GM21526 (cell line): ENCODE results near the gene KCNMA1.
A peak's percentile ranks its signal among the peaks of the same experiment; 100 is the strongest.

Experiments
- ATAC-seq: cut with Tn5 transposase; IDR thresholded peaks from one replicate; pipeline ENCODE4 v1.9.1; 2021; ENCODE audit warnings: moderate library complexity; ENCODE audit not compliant: unreplicated experiment, low FRiP score

The KCNMA1 gene

DNA sequence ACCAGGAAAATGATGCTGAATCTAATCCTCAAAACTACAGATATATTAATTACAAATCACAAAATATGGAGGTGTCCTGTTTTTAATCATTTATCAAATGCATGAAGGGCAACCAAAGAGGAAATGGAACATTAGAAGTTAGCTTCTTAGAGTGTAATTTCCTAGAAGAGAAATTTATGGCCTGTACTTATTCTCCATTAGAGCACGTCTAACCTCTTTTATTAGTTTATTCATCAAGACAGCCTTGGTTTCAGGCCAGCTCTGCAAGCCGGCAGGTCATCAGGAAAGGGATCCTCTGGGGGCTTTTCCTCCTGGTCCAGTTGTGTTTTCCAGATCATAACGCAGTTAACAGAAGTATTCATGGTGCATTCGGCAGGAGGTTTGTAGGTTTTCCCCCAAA lies 517.6 kb downstream of the KCNMA1 start:
- ATAC-seq: no peak

DNA sequence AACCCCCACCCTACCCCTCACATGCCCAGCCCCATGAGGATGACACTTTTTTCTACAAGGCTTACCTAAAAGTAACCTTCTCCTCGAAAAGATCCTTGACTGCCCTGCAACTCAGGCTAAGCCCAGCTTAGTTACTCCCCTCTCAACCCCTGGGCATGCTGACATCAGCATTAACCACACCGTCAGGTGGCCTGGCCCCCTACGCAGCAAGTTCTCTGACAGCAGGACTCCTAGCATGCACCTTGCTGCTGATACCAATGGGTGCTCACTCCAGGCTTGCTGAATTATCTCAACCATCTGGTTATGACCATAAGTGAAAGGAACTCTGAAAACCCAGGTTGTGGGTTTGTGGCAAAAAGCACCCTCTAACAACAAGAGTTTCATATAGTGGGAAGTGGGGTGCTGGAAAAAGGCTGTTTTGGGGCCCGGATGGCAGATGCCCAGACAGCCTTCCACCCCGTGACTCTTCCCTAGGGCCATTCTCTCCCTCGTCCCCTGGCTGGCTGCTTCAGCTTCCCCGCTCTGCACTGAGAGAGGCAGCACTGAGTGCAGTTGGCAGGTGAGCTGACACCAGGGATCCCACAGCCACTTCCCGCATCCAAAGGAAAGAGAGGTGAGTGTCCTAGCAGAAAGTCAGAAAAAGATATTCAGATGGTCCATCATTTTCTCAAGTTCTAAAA lies 518.9 kb downstream of the KCNMA1 start:
- no peak for ATAC-seq

DNA sequence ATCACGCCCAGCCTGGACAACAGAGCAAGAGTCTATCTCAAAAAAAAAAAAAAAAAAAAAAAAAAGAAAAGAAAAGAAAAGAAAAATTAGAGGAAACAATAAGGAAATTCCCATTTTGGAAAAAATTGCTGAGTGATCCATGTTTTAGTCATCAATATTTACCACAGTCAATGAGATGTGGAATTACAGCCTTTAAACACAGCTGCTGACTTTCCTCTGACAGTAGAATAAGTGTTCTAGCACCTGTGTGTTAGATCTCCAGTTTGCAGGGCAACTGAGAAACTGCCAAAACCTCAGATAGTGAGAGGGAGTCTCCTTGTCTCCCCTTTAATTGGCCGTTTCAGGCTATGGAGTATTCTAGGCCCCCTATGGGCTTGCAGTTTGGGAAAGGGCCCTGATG lies 520.1 kb downstream of the KCNMA1 start:
- no peak for ATAC-seq

DNA sequence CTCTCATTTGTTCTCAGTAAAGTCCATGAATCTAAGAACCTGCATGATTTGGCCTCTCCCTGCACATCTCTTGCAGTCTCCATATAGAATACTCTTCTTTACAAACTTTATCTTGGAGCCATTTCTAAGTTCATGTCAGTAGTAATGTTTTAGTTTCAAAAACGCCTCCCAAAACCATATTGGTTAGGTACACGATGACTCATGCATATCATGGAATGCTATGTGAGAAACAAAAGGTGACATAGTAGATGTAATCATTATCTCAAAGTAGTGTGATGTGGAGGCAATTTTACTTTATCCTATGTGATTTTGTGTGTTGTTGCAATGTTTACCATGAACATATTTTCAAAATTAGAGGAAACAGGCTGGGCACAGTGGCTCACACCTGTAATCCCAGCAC lies 520.7 kb downstream of the KCNMA1 start:
- no peak for ATAC-seq

DNA sequence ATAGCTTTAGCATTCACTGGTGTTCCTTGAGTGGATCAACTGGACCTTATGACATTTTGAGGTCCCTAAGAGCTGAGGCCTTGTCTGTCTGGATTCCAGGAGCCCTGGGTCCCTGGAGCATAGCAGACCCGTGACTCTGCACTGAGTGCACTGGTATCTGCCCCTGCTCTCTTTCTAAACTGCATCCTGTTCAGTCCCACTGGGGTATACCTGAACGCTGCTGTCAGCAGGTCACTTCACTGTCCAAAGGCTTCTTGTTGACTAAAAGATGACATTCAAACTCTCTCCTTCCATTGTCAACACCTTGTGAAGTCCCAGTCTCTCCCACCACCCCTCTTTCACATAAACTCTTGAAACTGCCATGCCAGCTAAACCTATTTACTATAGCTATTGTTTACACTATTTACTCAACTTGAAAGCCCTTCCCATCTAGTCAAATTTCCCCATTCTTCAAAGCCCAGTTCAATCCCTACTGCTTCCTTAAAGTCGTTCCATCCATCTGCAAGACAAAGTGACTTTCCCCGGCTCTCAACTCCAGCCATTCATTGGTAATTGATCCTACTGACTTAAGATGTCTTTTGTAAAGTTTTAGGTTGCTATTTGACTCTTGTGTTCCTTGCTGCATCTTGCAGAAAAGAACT lies 523.3 kb downstream of the KCNMA1 start:
- no peak for ATAC-seq

DNA sequence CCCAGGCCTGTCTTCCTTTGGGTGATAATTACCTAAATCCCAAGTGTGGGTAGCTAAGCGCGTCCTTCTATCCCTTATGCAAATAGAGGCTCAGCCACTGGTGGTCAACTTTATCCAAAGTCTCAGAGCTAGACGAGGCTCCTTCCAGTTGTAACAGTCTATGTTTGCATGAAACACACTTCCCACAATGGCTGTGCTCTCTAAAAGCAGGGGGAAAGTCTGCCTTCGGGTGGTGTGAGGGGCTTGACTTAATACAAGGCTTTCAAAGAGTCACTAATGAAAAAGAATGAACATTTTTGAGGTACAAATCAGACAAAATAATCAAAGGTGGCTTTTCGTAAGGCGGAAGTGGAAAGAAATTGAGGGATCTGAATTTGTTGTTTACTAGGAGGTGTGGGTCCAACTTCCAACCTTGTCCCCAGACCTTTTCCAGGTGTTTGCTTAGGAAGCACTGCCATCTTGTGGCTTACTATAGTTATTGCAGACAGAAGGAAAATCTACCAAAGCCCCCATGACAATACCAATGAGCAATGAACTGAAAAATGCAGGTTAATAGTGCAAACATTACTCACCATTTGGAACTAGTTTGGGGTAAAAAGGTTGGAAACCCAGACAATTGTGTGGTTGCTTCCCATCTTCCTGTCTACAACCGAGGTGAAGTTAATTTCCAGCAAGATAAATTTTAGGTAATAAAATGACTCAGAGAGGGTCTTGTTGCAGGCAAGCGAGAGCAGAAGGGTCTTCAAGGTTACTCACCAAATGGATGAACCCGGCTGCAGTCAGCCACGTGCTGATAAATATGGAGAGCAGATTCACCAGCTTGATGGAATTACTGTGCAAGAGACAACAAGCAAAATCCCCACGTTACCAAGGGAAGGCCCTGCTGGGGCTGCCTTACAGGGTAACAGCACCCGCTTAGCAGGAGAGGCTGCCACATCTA lies 525.7 kb downstream of the KCNMA1 start:
- ATAC-seq: peak; percentile 74

DNA sequence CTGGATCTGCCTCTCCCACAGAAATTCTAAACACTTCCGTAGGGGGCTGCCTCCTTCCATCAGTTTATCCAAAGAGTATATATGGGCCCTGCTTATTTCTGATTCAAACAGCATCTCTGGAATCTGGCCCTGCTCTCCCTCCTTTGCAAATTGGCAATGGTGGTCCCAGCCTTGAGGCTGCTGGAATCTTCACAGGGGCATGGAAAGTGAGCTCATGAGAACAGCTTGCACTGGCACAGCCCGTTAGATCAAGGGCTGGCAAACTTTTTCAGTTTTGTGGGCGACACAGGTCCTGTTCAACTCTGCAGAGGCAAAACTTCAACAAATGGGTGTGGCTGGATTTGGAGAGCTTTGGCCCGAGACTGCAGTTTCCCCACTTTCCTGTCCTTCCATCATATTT lies 526.9 kb downstream of the KCNMA1 start:
- ATAC-seq: no peak

DNA sequence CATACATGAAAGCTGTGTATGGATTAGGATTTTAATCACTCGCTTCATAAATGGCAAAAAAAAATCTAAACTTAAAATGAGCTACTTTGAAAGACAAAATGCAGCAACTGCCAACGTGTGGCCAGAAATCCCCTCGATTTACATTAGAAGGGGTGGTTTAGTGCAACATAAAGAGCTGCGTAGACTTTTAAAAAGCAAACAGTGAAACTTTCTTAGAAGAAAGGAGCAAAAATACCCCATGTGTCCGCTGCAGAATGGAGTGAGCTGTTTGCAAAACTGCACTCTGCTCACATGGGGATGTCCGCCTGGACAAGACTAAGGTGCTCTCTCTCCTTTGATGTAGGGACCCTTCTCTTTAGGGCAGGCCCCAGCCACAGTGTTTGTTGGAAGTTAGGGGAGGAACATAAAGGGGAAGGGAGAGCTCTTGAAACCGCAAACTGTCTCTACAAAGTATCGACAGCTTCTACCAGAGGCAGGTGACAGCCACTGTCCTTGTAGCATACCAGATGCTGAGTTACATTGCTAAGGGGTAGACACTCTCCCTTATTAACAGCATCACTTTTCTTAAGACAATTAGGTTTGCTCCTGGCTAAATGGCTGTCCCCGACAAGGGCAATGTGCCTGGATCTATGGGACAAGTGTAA lies 528.1 kb downstream of the KCNMA1 start:
- ATAC-seq: no peak

DNA sequence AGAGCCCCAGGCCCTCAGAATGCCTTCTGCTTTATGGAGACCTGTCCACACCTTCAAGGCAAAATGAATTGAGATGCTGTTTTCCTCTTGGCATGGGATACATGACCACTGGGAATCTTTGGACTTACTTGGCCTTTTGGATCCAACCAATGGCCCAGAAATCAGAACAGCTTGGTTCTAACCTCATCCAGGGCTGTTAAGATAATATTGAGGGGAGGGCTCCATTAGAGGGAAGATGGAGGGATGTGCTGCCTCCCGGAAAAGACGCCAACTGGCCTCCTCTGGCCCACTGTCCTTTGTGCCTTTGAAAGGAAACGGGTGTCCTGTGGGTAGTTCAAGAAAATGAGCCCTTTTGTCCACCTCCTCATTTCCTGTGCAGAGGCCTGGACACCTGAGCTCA lies 530.9 kb downstream of the KCNMA1 start:
- no peak for ATAC-seq

DNA sequence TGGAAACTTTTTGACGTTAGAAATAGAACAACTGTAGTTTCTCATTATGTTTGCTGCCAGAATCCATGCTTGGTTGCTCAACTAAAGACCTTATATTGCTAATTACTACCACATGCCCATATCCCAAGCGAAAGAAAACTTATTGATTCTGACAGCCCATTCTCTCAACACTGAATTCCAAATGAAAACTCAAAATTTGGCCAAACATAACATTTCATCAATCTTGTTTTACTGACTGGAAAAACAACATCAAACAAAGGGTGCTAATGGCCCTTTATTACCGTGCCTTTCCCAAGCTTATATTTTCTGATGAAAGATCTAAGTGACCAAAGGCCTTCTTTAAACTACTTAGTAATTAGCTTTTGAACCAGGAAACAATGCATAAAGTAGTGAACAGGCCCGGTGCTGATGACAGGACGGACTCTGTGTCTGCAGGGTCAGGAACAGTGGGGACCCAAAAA lies 531.8 kb downstream of the KCNMA1 start:
- ATAC-seq: no peak

DNA sequence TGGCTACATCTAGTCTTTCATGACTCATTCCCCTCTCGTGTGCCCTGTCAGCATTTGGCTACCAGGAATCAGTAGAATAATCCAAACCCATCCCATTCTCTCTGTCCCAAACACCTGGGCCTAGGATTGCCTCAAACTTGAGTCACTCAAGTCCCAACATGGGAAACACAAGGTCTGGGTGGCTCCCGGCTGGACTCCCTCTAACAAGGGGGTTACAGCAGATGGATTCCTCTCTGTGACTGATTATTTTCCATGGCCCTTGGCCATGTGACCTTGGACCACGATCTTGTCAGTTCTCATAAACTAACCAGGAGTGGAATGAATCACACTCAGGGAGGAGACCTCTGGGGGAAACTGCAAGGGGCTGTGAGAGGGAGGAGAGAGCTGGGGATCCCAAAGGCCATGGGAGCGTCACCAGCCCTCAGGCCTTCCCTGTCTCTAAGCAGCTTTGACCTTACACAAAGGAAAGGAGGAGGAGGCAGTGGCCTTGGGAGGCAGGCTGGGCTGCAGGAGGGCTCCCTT lies 533.1 kb downstream of the KCNMA1 start:
- no peak for ATAC-seq

DNA sequence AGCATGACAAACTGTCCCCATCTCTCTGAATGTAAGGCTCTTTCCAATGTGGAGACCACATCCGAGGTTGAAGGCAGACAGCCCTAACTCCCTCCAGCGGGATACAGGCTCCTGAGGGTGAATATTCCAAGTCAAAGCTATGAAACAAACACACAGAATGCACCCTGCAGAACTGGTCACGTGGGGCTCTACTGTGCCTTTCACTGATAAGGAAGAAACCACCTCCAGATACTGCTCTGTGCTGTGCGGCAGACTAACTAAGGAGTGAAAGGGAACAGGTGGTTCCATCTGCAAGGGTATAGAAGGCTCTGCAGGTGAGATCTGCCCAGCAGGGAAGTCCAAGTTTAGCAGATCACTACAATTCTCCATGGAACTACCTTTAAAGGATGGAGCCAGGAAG lies 534.4 kb downstream of the KCNMA1 start:
- ATAC-seq: no peak

DNA sequence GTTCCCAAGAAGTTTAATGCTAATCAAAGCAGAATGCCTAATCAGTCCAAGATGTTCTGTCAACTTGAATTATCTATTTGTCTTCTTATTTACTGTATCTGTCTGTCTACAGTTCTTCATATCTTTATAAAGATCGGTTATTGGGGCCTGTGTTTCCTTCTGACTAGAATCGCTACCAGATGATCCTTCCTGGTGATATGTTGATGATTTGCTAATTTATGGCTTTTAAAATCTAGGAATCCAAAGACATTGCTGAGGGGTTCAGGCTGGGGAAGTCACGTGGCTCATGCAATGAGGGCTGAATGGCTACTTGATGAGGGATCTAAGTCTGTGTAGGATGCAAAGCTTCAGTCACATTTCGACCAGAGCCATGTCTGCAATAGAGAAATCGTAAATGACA lies 536.3 kb downstream of the KCNMA1 start:
- no peak for ATAC-seq

DNA sequence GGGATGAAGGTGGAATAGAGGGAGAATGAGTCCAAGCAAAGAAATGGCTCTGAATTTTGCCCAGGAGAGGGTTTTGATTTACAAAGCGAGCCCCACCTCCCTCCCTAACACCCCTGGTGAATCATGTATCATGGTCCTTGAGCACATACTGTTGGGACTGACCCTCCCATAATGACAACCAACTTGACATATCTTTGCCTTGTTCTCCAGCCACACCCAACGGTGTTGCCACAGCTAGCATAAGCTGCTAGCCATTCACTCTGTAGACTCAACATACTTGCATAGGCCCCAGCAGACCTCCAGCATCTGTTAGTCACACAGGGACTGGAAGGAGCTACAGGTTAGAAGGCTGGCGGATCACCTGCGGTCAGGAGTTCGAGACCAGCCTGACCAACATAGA lies 538.5 kb downstream of the KCNMA1 start:
- no peak for ATAC-seq

DNA sequence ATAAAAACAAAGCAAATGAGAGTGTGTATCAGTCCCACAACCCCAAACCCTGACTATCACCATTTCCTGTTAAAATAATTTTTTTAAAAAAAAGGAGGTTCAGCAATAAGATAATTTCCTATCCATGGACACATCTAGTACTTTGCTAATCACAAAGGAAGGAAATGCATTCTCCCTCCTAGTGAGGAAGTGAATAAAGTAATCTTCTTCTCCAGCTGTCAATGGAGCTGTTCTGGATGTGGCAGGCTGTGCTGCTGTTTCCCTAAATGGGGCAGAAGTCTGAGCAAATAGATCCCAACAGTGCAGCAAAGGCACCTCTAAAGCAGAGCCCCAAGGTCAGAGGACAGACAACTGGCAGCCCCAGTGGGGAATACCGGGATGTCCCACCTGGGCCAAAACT lies 540.0 kb downstream of the KCNMA1 start:
- no peak for ATAC-seq

DNA sequence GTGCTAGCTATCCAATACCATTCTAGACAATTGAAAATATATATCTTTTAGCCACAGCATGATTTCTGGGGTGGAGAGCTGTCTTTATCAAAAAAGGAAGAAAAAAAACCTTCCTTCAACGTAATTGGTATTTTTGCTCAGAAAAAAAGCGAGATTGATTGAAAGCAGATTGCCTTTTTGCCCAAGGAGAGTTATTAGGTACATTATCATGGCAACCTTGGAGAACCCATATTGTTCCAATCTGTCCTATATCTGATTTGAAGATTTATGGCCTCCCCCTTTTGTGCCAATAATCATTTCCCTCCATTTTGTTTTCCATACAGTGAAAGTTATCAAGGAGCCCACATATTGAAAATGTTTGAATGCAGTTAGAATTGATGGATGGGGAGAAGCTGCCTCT lies 544.5 kb downstream of the KCNMA1 start:
- no peak for ATAC-seq

DNA sequence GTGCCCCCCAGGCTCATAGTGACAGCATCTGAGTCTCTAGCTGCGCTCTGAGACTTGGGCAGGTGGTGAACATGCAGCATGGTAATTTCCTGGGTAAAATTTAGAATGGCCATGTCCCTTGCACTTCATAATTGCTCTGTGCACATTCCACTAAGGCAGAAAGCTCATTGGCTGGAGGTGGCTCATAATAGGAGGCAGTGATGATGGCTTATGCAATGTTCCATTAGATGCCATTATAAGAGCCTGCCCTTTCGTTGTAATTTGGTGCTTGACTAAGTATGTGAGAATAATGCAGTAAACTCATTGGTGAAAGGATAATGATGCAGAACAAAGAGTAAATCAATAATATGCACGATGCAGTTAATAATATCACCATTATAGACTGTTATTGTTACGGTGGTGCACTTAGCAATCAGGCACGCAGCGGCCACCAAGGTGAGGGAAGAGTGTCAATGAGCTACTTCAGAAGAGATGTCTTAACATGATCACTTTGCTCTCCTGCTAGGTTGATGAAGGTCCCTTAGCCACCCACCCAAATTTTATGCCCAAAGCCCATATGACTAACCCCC lies 545.9 kb downstream of the KCNMA1 start:
- no peak for ATAC-seq

DNA sequence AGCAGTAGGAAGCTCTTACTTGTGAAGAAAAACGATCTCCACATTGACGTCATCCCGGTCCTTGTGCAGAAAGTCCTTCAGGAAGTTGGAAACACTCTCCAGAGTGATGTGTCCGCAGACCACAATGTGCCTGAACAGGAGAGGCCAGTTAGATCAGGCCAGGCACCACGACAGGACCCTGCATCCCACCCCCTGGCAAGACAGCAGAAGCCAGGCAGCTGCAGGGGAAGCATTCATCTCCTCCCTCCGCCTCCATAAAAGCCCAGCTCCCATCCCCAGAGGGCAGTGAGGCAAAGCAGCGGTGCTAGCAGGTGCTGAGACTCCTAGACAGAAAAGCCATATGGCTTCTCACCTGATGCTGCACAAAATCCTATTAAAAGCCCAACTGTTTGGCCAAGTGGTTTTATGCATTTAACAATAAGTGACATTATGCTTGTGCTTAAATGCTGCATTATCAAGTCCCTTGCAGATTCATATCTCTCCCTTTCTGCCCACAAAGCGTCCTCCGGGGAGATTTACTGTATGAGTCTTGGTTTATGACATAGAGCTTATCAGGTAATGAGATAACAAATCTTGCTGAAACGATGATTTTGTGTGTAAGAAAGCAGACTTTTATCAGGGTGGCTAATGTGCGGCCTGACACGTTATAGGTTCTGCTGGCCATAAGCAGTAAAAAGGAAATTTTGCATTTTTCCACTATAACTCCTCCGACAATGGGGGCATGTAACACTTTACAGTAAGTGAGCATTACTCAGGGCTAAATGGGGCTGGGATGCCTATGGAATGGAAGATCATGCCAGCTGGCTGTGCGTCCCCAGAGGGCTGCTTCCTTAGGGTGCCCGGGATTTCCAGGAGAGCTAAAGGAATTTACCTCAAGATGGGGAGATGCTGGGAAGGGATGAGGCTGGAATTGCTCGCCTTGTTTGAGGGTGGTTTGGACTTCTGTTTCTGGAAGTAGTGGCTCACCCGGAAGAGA lies 546.9 kb downstream of the KCNMA1 start:
- ATAC-seq: no peak

DNA sequence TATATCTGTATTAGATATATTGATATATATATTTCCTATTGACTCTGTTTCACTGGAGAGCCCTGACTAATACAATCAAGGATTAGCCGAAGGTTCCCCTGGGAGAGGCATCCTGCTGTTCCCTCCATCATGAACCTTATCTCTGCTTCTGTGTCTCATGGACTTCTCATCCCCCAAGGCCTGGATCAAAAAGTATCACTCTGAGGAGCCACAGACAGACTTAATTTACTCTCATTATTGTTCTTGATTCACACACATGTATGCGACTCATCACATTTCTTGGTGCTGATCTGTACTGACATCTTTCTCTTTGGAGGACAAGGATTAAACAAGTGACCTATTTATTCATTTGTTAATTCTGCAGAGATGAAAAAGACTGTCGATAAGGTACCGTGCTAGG lies 550.2 kb downstream of the KCNMA1 start:
- ATAC-seq: no peak
